Epithelial cell of prostate (primary cell): Measurements from ENCODE around the gene NGRN.

ENCODE experiments used
- DNase-seq: peaks from one replicate; pipeline ENCODE4 v3.0.0-alpha.2; 2011; ENCODE audit warnings: low read depth, low spot score
- H3K27ac ChIP-seq: fragments of 450-650 bp; 2 replicates; pipeline ENCODE4 v1.5.1; 2017; ENCODE audit warnings: mild to moderate bottlenecking

Gene NGRN

GRCh38 chr15:90306560-90306959 lies 41.1 kb downstream of the NGRN start:
- DNase-seq, result no peak
- no peak overlapping the region for H3K27ac ChIP-seq

- DNase-seq, result no peak
- no peak overlapping the region for H3K27ac ChIP-seq
Measured at GRCh38 chr15:90307661-90308060, 42.2 kb downstream of the NGRN start.

DNA sequence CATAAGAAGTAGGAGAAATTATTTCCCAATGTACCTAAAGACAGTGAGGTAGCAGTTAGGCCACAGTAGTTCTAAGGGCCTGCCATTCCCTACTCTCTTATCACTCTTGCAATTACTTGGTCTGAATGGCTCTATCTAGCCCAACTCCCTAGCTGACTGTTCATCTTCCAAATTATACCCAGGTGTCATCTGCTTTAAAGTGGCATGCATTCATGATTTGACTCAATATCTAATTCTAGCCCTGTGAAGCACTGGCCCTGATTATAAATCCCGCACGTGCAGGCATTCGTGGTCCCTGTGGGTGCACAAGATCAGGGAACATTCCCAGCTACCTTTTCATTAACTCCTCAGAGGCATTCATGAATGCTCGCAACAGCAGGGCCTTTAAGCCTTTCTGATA lies 43.5 kb downstream of the NGRN start:
- H3K27ac ChIP-seq, result no peak overlapping the region
- no peak for DNase-seq

DNA sequence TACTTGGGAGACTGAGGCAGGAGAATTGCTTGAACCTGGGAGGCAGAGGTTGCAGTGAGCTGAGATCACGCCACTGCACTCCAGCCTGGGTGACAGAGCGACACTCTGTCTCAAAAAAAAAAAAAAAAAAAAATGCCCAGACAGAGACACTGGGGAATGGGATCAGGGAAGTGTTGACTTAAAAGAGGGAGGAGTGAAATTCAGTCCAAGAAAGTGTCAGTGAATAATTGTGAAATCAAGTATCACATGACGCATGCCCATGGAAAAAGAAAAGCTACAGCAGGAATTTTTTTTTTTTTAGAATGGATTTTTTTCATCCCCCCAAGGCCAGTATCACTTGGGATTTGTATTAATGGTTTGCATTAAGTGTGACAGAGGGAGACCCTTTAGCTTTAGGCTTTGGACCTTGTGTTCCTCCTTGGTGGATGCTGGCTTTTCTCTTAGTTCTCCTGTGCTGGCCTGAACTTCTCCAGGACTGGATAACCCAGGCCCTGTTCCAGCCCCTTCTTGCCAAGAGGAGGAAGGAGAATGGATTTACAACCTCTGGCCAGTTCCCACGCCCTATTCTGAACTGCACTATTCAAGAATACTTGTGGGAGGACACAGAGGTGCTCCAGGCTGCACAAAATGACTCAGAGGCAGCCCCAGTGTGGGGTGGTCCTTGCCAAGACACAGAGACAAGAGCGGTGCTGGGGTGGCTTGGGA lies 50.0 kb downstream of the NGRN start:
- H3K27ac ChIP-seq, result peak overlapping the region; percentile 53

DNA sequence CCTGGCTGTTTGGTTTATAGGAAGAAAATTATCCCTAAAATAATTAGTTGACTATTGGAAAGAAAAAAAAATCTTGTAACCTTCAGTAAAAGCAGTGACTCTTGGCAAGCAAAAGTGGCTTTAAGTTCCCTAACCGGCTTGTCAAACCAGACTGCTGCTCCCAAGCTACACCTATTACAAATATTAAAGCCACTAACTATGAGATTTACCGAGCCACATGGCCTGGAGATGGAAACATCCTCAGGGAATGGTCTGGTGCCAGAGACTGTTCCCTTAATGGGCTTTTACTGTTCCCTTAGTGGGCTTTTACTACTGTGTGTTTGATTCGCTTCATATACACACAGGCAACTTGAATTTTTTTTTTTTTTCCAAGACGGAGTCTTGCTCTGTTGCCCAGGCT lies 50.7 kb downstream of the NGRN start:
- H3K27ac ChIP-seq, result peak overlapping the region; percentile 53
- no peak for DNase-seq

More for the DNA sequence above, 50.0 kb downstream of the NGRN start:
- no peak for DNase-seq

DNA sequence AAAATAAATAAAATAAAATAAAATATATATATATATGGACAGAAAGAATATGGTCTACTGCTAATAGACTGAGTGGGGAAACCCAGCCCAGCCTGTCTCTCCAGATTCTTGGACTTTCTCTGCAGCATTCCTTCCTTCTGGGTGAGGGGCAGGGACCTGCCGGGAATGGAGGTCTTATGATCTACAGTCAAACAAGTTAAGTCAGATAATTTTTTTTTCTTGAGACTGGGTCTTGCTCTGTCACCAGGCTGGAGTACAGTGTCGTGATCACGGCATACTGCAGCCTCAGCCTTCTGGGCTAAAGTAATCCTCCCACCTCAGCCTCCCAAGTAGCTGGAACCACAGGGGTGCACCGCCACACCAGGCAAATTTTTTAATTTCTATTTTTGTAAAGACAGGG lies 53.1 kb downstream of the NGRN start:
- H3K27ac ChIP-seq, result no peak overlapping the region
- DNase-seq, result no peak

GRCh38 chr15:90320062-90320884 lies 54.8 kb downstream of the NGRN start:
- peak overlapping the region; percentile 37 for H3K27ac ChIP-seq
- DNase-seq, result peak; percentile 49

- H3K27ac ChIP-seq, result peak overlapping the region; percentile 37
- DNase-seq, result no peak
Measured at GRCh38 chr15:90320885-90321278, 55.4 kb downstream of the NGRN start.
